Stimulated activated CD4-positive, alpha-beta T cell treated with anti-CD3 and anti-CD28 coated beads, TNF-alpha, amount 100 ng/mL, for 4 hours (primary cell): ENCODE measurements around the gene CDHR4.
"Not testable (repeated sequence)": the region's sequence is repeated elsewhere in the genome, so short reads cannot be mapped to it uniquely, and the experiment has no call there.

ENCODE experiments used
- DNase-seq, 3 experiments: peaks; one replicate each; pipeline ENCODE4 v3.0.0-alpha.2; 2020; ENCODE audit warnings: low read depth in 3 of 3

The CDHR4 gene

DNA sequence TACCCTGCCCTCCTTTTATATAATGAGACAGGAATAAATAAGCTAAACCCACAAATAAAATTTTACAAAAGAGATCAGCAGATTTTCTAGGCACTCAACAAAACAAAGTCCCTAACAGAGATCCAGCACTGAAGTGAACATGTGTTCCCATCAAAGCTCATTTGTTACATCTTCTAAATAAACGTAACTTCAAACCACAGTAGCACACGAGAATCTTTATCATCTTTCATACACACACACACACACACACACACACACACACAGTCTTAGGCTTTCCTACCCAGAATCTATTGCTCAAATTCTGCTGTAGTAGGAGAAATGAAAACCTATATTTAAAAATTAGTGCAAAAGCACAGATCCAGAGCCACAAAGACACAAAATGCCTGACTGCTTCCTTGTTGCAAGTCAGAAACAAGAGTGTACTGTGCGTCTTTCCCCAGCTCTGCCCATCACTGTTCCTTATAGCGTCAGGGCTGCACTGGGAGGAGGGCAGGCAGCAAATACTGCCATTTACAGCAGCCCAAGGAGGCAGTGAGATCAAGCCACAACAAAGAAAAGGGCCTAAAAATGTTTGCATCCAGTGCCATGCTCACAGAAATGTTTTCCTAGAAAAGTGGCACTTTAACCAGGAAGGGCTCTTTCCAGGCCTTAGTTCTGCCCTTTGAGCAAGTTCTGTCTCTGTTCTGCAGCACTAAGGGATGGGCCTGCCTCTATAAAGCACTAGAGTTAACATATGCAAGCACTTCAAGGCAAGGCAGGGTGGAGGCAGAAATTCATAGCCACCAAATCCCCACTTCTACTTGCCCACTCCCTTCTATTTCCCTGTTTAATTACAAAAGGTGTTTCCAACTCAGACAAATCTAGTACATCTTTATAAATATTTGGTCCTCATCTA is 19.3 kb downstream of the CDHR4 start:
- DNase-seq, result no peak

DNA sequence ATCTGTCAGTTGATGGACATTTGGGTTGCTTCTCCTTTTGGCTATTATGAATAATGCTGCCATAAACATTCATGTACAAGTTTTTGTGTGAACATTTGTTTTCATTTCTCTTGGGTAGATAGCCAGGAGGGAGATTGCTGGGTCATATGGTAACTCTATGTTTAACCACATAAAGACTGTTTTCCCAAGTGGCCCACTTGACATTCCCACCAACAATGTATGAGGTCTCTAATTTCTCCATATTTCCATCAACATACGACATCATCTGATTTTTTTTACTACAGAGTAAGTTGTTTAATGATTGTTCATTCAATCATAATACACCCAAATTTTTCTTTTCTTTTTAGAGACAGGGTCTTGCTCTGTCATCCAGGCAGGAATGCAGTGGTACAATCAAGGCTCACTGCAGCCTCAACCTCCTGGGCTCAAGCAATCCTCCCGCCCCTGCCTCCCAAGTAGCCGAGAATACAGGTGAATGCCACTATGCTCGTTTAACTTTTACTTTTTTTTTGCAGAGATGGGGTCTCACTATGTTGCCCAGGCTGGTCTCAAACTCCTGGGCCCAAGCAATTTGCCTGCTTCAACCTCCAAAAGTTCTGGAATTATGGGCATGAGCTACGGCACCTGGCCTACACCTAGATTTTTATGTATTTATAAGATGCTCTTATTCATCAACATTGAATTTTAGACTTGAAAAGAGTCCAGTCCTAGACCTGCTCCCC is 20.2 kb downstream of the CDHR4 start:
- DNase-seq, result no peak

DNA sequence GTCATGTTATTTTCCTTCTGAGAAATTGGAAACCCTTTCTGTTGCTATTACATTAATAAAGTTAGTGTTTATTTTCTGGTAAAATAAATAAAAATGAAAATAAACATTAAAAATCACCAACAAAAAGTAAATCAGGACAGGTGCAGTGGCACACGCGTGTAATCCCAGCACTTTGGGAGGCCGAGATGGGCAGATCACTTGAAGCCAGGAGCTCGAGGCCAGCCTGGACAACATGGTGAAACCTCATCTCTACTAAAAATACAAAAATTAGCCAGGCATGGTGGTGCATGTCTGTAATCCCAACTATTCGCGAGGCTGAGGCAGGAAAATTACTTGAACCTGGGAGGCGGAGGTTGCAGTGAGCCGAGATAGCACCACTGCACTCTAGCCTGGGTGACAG is 23.6 kb downstream of the CDHR4 start:
- not testable (repeated sequence) for DNase-seq

DNA sequence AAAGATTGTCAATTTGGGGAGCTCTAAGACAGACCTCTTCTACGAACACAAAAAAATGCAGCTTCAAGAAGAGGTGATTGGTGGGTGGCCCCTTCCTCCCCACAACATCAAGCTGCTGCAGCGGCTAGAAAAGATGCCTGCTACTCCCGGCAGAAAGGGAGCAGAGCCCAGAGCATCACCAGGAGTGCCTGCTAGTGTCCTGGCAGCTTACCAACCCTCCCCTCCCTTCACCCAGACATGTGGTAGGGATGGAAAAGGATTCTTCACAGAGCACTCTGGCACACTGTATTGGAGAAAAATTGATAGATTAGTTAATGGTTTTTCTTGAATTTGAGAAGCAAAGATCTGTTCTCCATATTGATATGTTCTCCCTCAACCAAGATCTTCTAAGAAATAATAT is 24.1 kb downstream of the CDHR4 start:
- DNase-seq, result no peak

DNA sequence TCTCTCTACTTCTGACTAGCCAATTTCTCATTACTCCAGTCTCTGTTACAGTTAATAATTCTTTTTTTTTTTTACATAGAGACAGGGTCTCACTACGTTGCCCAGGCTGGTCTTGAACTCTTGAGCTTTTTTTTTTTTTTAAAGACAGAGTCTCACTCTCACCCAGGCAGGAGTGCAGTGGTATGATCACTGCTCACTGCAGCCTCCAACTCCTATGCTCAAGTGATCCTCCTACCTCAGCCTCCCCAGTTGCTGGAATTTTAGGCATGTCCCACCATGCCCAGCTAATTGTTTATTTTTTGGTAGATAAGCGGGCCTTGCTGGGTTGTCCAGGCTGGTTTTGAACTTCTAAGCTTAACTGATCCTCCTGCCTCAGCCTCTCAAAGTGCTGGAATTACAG is 27.0 kb downstream of the CDHR4 start:
- DNase-seq, result no peak

DNA sequence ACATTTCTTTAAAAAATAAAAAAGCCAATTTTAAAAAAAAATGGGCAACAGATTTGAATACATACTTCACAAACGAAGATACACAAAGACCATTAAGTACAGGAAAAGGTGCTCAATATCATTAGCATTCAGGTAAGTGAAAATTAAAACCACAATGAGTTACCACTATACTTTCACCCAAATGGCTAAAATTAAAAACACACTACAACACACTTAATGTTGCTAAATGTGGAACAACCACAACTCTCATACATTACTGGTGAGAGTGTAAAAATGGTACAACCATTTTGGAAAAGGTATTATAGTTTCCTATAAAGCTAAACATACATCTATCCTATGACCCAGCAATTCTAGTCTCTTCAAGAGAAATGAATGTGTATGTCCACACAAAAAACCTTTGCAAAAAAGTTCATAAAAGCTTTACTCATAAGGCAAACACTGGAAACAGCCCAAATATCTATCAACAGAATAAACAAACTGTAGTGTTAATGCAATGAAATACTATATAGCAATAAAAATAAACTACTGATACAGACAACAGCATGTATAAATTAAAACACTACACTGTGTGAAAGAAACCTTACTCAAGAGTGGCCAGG is 28.2 kb downstream of the CDHR4 start:
- no peak for DNase-seq

DNA sequence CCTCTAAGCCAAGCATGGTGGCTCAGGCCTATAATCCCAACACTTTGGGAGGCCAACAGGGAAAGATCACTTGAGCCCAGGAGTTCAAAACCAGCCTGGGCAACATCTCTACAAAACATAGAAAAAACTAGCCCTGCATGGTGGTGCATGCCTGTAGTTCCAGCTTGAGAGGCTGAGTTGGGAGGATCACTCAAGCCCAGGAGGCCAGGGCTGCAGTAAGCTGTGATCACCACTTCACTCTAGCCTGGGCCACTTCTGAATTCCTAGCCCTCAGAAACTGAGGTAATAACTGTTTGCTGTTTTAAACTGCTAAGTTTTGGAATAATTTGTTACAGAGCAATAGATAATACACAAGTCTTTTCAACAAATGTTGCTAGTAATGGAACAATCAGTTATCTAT is 29.7 kb downstream of the CDHR4 start:
- no peak for DNase-seq

DNA sequence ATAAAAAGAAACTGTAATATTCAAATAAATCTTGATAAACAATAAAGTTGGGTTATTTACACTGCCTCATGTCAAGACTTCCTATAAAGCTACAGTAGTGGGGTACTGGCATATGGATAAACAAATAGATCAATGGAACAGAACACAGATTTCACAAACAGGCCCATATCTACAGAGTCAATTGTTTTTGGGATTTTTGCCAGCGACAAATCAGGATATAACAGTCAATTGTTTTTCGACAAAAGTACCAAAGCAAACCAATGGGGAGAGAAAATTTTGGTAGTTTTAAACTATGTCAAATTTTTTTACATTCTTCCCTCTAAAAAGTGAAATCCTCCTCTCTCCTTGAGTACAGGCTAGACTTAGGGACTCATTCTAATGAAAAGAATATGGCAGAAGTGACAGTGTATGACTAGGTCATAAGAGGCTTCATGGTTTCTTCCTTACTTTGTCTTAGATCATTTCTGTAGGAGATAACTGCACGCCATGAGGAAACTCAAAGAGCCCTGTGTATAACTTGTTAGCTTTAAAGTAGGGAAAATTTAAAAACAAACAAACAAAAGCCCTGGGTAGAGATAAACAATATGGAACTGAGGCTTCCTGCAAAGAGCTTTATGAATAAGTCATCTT is 30.3 kb downstream of the CDHR4 start:
- no peak for DNase-seq

DNA sequence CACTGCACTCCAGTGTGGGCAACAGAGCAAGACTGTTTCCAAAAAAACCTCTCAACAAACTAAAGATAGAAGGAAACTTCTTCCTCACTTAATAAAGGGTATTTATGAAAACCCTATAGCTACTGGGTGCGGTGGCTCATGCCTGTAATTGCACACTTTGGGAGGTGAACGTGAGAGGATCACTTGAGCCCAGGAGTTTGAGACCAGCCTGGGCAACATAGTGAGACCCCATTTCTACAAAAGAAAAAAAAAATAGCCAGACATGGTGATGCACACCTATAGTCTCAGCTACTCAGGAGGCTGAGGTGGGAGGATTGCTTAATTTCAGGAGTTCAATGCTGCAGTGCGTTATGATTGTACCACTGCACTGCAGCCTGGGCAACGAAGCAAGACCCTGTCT is 35.7 kb downstream of the CDHR4 start:
- DNase-seq, result no peak

DNA sequence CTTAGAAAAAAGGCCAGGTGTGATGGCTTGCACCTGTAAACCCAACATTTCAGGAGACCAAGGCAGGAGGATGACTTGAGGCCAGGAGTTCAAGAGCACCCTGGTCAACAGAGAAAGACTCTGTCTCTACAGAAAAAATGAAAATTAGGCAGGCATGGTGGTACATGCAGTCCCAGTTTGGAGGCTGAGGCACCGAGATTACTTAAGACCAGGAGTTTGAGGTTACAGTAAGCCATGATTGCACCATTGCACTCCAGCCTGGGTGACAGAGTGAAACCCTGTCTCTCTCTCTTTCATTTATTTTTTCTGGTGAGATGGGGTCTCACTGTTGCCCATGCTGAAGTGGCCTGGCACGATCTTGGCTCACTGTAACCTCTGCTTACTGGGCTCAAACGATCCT is 38.0 kb downstream of the CDHR4 start:
- no peak for DNase-seq

DNA sequence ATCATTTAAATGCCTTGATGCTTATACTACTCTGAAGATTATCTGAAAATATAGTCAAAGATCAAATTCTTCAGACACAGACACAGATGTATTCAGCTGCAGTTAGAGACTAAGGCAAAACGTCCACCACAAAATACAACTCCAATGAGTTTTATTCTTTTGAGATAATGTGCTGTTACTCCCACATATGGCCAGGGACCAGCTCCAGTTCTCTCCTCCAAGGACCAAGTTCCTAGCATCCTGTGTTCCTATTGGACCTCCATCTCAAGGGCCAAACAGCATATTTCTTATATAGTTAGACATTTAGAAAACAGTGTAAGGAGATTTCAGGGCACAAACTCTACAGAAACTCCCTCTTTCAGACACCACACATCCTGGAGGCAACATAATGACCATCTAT is 40.4 kb downstream of the CDHR4 start:
- DNase-seq, result no peak

DNA sequence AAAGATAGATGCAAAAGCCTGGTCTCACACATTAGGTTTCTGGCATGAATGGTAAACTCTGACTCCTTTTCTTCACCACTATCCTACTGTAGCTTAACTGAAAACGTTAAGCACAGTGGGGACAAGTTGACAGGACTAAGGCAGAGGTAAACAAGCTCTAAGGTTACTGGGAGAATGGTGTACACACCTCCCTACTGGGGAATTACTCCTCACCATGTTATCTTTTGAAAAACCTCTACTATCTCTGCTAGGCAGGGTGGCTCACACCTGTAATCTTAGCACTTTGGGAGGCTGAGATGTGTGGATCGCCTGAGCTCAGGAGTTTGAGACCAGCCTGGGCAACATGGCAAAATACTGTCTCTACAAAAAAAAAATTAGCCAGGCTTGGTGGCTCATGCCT is 42.5 kb downstream of the CDHR4 start:
- no peak for DNase-seq

DNA sequence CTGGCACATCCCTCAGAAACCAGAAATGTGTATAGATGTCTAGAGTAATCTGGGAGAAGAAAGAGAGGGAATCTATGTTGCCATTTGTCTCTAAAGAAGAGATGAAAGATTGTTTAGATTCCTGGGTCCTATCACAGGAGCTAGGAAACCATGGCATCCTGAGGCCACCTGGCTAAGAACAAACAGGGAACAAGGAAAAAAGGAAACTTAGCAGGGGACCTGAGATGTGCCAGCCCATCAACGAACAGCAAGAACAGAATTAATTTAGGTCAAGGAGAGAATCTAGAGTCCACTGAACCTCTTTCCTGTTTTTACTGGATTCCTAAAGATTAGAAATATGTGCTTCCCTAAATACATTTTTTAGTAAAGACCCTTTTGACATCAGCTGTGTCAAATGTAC is 43.6 kb downstream of the CDHR4 start:
- no peak for DNase-seq

DNA sequence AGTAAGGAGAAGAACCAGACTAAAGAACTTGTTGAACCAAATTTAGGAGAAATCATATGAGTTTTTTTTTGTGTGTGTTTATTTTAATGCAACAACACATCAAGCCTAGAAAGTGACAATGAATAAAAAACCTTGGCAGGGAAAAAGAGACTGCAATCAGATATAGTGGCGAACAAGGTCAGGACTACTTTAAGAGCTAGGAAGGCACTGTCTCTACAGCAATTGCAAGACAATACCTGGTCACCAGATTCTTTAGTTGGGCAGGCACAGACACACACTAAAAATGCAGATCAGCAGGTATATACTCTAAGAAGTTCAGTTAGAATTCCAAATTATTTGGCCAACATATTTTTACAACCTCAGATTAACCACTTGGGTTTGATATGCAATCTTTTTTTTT is 45.1 kb downstream of the CDHR4 start:
- DNase-seq, result no peak

DNA sequence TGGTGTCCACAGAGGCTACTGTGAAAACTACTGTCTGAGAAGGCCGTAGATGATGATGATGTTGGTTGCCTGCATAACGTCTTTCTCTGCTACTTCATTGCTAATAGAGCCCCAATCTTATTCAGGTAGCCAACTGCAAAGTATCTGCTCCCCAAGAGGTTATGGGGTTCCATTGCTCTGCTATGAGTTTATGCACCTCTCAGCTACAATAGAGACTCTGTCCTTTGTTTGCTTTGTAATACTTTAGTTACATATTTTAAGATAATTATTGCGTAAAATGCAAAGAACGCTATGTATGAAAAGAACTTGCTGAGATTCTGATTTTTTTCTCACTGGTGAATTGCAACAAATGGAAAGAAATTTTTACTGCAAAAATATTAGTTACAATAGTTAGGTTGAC is 48.2 kb downstream of the CDHR4 start:
- DNase-seq, result no peak

DNA sequence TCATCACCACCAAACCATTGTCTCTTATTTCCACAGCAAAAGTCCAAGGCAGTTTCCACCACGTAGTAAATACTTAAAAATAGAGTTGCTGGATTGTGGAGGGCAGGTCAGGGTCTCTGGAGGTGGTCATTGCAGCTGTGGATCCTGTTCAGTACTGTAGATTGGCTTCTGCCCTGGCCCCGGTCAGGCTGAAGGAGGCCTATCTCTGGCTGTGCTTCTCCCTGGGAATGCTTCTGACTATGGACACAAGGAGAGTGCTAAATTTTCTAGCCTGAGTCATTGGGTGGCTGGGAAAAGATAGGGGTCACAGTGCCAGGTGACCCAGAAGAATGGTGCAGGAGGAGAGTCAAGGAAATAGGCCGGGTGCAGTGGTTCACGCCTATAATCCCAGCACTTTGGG is 49.6 kb downstream of the CDHR4 start:
- DNase-seq, result no peak

DNA sequence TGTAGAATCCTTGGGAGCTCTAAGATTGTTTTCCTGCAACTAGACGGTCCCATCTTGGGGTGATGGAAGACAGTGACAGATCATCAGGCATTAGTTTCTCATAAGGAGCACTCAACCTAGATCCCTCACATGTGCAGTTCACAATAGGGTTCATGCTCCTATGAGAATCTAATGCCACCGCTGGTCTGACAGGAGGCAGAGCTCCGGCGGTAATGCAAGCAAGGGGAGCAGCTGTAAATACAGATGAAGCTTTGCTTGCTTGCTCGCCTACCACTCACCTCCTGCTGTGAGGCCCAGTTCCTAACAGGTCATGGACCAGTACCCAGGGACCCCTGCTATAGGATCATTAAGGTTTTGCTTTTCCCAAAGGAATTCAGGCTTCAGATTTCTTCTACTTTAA is 50.8 kb downstream of the CDHR4 start:
- not testable (repeated sequence) for DNase-seq

DNA sequence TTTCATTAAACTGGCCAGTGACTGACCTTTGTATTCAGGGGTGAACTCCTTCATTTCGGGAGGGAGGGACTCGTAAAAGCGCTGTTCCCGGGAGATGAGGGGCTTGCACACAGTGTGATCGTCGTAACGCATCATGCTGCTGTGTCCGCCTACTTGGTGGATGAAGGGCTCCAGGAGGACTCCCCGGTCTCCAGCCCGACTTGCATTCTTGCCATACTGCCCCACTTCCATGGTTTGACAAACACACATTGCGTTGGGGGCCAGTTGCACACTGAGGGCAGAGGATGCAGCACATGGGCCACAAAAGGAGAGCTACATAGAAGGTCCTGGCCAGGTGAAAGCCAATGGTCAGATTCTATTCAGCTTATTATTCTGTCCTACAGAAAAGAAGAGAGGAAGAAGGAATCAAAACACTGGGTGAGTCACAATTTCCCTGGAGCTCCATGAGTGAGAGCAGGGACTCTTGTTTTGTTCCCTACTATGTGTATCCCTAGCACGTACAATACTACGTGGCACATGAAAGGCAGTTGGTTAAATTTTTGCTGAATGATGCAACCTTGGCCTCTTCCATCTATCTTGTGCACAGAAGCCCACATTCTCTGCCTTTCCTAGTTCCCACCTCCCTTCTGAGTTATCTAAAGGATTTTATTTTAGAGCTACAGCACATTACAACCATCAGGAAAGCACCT is 51.7 kb downstream of the CDHR4 start:
- no peak for DNase-seq

DNA sequence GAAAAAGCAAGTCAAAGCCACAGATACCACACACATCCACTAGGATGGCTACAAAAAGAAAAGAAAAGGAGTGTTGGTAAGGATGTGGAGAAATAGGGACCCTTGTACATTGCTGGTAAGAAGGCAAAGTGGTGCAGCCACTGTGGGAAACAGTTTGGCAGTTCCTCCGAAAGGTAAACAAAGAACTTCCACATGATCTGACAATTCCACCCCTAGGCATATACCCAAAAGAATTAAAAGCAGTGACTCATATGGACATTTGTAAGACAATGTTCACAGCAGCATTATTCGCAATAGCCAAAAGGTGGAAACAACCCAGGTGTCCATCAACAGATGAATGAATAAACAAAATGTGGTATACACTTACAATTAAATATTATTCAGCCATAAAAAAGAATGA is 53.7 kb downstream of the CDHR4 start:
- no peak for DNase-seq
